HEK293 (cell line): ENCODE measurements around the gene WDR64.

Experiments
- PRDM1 ChIP-seq: fragments of 450-650 bp; formaldehyde crosslinking; IDR thresholded peaks from 2 replicates; pipeline ENCODE4; 2016; ENCODE audit warnings: missing biosample characterization, missing genetic modification characterization
- ZNF133 ChIP-seq: fragments of 450-650 bp; formaldehyde crosslinking; IDR thresholded peaks from 2 replicates; pipeline ENCODE4 v1.5.1; 2016; ENCODE audit warnings: missing biosample characterization, missing genetic modification characterization
- ZNF24 ChIP-seq: fragments of 450-650 bp; formaldehyde crosslinking; IDR thresholded peaks from 2 replicates; pipeline ENCODE4 v1.5.1; 2016; ENCODE audit warnings: missing biosample characterization, missing genetic modification characterization
- ZNF274 ChIP-seq, 2 experiments: fragments of 200-500 bp in 1 of 2; fragments of 450-650 bp in 1 of 2; sonication (Bioruptor generic) in 1 of 2; formaldehyde crosslinking in 1 of 2; IDR thresholded peaks; 2 replicates each; pipeline versions ENCODE4 v1.5.1 to v1.6.1; 2014 to 2016; ENCODE audit warnings: borderline replicate concordance in 1 of 2, inconsistent platforms in 1 of 2, low read length in 1 of 2, missing biosample characterization in 1 of 2, missing genetic modification characterization in 1 of 2
- TF ChIP-seq, protein P1 (sequence below): fragments of 450-650 bp; formaldehyde crosslinking; IDR thresholded peaks from 2 replicates; pipeline ENCODE4 v1.5.1; 2016; ENCODE audit warnings: missing biosample characterization, missing genetic modification characterization
- TF ChIP-seq, protein P2 (sequence below): fragments of 450-650 bp; formaldehyde crosslinking; IDR thresholded peaks from 2 replicates; pipeline ENCODE4 v1.5.1; 2016; ENCODE audit warnings: missing biosample characterization, missing genetic modification characterization, low read depth
- TF ChIP-seq, protein P3 (sequence below): fragments of 450-650 bp; formaldehyde crosslinking; IDR thresholded peaks from 2 replicates; pipeline ENCODE4 v1.5.1; 2017; ENCODE audit warnings: missing biosample characterization, missing genetic modification characterization

DNA sequence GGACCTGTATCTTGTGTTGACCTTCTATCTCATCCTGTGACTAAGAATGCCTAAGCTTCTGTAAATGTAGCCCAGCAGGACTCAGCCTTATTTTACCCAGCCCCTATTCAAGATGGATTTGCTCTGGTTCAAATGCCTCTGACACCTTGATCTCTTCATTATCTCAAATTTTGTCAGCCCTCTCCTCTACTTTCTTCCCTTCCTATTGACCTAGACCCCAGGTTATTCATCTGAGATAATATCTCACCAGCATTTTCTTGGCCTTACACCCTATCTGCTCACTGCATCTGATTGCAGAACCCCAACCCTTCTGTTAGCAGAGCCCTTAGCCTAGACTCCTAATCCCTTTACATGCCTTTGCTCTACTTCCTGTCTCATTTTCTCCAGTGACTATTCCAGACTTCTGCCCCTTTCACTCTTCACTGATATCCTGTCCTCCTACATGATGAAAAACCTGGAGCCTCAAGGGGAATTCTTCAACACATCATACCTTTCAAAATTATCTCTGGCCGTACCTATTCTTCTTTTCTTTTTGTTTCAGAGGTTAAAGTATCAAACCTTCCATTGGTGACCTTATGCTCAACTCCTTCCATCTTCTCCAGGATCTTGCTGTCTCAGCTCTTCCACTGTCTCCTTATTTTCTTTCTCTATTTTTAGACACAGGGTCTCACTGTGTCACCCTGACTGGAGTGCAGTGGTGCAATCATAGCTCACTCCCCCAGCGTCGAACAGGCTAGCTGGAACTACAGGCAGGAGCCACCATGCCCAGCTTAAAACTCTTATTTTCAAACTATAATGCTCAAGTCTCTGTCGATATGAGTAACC, 44.9 kb downstream of the WDR64 start:
- TF ChIP-seq ZNF274 (IDR thresholded peaks at IDR 0.05; ENCODE audit: low read length): no peak
- TF ChIP-seq ZNF274 (tag by site-specific recombination; IDR thresholded peaks at IDR 0.05; ENCODE audit: borderline replicate concordance): no peak
- TF ChIP-seq ZNF24: no peak
- TF ChIP-seq, protein P1, sequence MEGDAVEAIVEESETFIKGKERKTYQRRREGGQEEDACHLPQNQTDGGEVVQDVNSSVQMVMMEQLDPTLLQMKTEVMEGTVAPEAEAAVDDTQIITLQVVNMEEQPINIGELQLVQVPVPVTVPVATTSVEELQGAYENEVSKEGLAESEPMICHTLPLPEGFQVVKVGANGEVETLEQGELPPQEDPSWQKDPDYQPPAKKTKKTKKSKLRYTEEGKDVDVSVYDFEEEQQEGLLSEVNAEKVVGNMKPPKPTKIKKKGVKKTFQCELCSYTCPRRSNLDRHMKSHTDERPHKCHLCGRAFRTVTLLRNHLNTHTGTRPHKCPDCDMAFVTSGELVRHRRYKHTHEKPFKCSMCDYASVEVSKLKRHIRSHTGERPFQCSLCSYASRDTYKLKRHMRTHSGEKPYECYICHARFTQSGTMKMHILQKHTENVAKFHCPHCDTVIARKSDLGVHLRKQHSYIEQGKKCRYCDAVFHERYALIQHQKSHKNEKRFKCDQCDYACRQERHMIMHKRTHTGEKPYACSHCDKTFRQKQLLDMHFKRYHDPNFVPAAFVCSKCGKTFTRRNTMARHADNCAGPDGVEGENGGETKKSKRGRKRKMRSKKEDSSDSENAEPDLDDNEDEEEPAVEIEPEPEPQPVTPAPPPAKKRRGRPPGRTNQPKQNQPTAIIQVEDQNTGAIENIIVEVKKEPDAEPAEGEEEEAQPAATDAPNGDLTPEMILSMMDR (tag by site-specific recombination): no peak
- TF ChIP-seq, protein P2, sequence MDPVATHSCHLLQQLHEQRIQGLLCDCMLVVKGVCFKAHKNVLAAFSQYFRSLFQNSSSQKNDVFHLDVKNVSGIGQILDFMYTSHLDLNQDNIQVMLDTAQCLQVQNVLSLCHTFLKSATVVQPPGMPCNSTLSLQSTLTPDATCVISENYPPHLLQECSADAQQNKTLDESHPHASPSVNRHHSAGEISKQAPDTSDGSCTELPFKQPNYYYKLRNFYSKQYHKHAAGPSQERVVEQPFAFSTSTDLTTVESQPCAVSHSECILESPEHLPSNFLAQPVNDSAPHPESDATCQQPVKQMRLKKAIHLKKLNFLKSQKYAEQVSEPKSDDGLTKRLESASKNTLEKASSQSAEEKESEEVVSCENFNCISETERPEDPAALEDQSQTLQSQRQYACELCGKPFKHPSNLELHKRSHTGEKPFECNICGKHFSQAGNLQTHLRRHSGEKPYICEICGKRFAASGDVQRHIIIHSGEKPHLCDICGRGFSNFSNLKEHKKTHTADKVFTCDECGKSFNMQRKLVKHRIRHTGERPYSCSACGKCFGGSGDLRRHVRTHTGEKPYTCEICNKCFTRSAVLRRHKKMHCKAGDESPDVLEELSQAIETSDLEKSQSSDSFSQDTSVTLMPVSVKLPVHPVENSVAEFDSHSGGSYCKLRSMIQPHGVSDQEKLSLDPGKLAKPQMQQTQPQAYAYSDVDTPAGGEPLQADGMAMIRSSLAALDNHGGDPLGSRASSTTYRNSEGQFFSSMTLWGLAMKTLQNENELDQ: no peak
- no peak for TF ChIP-seq ZNF133 (tag by site-specific recombination)
- TF ChIP-seq, protein P3, sequence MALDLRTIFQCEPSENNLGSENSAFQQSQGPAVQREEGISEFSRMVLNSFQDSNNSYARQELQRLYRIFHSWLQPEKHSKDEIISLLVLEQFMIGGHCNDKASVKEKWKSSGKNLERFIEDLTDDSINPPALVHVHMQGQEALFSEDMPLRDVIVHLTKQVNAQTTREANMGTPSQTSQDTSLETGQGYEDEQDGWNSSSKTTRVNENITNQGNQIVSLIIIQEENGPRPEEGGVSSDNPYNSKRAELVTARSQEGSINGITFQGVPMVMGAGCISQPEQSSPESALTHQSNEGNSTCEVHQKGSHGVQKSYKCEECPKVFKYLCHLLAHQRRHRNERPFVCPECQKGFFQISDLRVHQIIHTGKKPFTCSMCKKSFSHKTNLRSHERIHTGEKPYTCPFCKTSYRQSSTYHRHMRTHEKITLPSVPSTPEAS (tag by site-specific recombination): no peak
- no peak for TF ChIP-seq PRDM1 (tag by site-specific recombination)
